SH-SY5Y (cell line): Measurements from ENCODE around the gene BEST2.

Experiments used
- GATA2 ChIP-seq: IDR thresholded peaks from 2 replicates; pipeline ENCODE4 v1.6.1; 2011; ENCODE audit warnings: mild to moderate bottlenecking, low read depth, low read length
- GATA3 ChIP-seq: IDR thresholded peaks from 2 replicates; pipeline ENCODE4 v1.6.1; 2011; ENCODE audit warnings: low read depth, mild to moderate bottlenecking, low read length, moderate library complexity

BEST2 gene

DNA sequence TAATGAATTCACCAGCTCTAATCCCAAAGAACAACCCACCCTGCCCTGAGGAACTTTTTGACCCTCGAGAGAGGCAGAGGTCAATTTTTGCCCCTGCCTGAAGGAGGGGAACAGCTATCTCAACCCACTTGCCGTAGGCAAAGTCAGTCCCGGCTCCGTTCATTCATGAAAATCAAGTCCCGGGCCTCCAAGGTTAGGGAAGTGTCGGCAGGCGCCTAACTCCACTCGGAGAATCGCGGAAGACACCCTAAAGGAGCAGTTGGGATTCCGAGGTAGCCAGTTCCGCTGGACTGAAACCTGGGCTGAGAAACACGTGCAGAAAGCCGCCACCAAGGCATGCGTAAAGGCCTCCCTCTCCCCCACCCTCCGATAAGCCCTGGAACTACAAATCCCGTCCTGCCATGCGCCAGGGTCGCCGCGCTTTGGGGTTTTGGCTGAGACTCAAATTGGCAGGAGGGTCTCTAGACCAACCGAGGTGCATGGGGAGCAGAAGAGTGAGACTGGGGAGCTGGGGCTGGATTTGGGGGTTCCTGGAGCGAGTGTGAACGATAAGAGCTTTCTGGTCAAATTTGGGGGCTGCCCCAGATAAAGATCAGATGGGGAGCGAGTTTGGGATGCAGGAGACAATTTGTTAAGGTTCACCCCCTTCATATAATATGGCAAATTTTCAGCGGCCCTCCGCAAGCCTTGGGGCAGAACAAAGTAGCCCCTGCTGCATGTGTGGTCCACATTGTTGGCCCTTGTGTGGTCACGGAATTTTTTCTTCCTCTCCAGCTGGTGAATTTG lies 27.8 kb upstream of the BEST2 start, which contains the start of gene TNPO2:
TSS of gene TNPO2 (minus strand) at position 292 of the 786 bp plus-strand sequence. CDS start 2,955 bp downstream, outside the sequence.
- TF ChIP-seq GATA3, result no peak; the same call in 1 of the 2 replicates
- peak; percentile 89 for TF ChIP-seq GATA2

DNA sequence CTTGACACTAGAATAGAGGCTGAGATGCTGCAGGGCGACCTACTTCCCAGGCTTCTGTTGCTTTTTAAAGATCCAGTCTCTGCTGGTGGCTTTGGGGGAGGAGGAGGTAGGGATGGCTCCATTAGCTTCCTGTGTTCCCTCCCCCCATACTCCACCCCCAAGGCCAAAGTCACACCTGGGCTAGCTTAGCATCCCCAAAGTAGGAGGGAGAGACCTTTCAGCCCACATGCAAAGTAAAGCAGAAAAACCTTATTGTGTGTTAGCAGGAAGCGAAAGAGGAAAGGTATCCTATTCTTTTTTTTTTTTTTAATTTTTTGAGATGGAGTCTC lies 24.6 kb upstream of the BEST2 start:
- TF ChIP-seq GATA2 (no peak), GATA3 (no peak)

DNA sequence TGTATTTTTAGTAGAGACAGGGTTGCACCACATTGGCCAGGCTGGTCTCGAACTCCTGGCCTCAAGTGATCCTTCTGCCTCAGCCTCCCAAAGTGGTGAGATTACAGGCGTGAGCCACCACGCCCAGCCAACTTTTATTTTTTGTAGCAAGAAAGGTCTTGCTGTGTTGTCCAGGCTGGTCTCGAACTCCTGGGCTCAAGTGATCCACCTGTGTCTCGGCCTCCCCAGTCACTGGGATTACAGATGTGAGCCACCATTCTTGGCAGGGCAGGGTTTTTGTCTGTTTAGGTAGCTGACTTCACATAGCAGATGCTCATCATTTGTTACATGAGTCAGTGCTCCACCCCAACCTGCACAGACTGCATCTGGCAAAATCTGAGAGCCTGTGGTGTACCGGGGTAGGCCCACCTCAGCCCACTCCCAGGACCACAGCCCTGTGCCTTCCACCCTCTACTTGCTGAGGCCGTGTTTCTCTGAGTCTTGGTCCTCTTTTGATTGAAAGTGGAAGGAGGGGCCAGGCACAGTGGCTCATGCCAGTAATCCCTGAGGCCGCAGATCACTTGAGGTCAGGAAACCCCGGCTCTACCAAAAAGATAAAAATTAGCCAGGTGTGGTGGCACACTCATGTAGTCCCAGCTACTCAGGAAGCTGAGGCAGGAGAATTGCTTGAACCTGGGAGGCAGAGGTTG lies 23.7 kb upstream of the BEST2 start:
- no peak for TF ChIP-seq GATA2
- TF ChIP-seq GATA3, result no peak

DNA sequence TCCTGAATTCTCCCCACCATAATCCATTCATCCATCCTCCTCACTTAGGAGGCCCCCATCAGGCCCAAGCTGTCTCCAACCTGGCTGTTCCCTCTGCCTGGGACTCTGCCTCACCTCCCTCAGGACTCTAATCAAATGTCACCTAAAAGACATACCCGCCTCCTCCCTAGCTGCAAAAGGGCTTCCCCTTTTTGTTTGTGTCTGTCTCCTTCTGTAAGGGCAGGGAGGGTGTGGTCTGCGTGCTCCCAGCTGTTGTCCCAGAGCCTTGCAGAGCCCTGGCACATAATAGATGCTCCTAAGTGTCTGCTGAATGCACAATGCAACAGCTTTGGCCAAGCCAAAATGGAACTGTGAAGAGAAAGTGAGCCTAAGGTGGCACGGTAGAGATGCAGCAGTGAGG lies 21.5 kb upstream of the BEST2 start:
- TF ChIP-seq GATA2 (no peak), GATA3 (no peak)

DNA sequence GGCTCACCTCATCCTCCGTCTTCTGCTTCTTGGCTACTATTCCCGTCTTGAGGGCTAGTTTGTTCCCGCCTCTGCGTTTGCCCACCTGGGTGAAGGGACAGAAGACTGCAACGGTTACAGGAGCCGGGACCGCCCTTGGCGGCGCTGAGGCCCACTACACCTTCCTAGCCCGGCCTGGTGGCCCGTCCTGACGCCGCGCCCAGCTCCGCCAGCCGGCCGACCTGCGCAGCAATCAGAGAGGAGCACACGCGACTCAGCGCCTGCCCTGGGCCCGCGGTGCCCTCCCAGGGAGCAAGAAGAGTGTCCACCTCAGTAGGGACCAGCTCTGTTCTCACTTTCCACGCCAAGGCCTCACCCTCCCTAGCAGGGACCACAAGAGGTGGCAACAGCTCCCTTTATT lies 20.3 kb upstream of the BEST2 start:
- TF ChIP-seq GATA2 (no peak), GATA3 (no peak)

DNA sequence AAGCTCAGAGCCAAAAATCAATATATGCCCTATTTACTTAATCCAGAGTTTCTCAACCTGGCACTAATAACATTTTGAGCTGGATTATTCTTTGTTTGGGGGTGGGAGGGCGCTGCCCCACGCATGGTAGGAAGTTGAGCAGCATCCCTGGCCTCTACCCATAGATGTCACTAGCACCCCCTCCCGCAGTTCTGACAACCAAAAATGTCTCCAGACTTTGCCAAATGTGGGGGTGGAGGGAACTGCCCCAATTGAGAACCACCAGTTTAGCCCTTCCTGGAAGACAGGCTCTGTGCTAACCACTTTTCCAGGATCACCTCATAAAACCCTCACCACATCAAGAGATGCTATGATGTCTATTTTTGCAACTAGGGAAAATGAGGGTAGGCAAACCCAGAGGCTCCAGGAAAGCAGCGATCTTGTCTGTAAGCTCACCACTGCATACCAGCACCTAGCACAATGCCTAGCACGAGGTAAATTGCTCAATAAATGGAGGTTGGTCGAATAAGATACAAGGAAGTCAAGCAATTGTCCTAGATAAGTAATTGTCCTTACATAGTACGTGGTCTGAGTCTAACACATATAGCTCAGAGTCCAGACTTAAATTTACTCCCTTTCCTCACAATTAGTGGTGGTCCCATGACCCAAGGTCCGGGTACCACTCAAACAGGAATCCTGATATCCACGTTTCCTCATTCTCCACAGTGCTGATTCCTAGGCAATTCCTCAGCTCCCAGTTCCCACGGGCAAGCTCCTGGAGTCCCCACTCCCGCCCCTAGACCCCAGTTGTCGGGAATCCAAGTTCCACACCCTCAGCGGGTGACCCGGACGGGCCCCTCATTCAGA lies 18.0 kb upstream of the BEST2 start:
- TF ChIP-seq GATA2 (no peak), GATA3 (no peak)

DNA sequence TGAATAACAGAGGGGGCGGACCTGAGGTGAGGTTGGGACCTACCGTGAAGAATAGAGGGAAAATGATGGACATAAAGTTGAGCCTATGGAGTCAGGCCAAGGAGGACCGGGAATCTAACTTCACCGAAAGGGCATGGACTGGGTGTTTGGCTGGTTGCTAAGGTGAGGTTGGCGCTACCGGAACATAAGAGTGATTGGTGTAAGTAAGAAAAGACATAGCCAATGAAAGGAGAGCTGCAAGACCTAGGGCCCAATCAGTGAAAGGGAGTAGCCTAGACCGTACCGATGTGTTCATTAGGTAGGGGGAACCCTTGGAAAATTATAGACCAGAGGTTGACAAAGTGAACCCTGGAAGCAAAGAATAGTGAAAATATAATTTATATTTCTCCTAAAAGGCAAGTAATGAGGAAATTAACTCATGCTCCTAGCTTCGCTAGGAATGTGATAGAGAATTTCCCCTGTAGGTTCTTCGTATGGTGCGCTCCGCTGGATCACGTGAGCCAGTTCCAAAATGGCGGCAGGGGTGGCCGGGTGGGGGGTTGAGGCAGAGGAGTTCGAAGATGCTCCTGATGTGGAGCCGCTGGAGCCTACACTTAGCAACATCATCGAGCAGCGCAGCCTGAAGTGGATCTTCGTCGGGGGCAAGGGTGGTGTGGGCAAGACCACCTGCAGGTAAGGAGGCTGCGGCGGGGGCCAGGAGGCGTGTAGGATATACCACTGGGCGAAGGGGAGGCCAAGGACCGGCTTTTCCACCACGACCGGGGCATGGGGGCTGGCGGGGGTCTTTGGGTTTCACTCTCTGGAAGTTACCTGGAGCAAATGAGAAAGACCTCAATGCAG lies 14.4 kb upstream of the BEST2 start, which contains the start of gene GET3:
TSS of gene GET3 (plus strand) at position 503 of the 840 bp plus-strand sequence. CDS start at position 512, 9 bp downstream.
- TF ChIP-seq GATA3 (no peak), GATA2 (no peak)

DNA sequence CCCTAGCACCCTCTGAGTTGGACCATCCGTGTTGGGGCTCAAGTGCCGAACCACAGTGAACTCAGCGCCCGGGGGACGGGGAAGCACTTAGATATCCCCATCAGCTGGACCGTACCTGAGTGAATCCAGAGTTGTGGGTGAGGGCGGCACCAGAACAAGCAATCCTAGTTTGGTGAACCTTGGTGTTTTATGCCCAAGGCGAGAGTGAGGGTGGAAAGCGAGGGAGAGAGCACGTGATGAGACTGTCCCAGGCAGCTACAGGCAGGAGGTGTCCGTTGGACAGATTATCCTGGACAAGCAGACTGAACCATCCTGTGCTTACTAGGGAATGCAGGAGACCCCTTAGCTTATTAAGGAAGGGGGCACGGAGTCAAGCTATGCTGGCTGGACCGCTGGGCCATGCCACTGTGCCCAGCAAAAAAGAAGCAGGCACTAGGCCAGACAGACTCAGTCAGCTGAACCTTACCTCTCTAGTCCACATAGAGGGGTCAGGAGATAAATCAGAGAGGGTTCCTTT lies 13.7 kb upstream of the BEST2 start:
- TF ChIP-seq GATA3 (no peak), GATA2 (no peak)

DNA sequence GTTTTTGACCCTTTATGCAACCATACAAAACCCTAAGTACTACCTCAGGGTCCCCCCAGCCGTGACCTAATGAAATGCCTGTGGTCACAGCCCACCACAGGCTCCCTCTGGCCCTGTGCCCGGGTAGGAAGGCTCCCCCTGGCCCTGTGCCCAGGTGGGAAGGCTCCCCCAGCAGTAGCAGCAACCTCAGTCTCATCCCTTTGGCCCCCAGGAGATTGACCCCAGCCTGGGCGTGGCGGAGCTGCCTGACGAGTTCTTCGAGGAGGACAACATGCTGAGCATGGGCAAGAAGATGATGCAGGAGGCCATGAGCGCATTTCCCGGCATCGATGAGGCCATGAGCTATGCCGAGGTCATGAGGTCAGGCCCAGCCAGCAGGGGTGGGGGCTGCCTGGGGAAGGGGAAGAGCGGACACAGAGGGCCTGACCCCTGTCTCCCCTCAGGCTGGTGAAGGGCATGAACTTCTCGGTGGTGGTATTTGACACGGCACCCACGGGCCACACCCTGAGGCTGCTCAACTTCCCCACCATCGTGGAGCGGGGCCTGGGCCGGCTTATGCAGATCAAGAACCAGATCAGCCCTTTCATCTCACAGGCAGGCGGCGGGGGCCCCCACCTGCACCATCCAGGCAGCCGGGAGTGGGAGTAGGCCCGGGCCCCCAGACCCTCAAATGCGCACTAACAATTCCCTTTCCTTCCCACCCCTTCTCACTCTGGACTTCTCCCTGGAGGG lies 6.3 kb upstream of the BEST2 start:
- TF ChIP-seq GATA2 (no peak), GATA3 (no peak)

DNA sequence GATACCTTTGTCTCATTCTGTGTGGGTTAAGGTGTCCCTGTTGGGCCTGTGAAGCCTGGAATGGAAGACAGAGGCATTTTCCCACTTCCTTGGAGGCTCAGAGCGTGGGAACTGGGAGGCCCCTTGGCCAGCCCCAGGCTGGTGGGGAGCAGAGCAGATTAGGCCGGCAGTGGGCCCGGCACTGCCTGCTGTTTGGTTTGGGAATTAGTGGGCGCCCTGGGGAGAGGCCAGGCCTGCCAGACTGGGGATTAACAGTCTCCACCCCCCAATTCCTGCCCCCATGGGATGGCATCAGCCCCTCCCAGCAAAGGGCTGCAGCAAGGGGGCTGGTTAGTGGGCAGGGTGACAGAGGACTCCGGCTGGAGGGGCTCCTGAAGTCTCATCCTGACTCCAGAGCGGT lies 3.1 kb upstream of the BEST2 start:
- TF ChIP-seq GATA2, result no peak
- no peak for TF ChIP-seq GATA3

DNA sequence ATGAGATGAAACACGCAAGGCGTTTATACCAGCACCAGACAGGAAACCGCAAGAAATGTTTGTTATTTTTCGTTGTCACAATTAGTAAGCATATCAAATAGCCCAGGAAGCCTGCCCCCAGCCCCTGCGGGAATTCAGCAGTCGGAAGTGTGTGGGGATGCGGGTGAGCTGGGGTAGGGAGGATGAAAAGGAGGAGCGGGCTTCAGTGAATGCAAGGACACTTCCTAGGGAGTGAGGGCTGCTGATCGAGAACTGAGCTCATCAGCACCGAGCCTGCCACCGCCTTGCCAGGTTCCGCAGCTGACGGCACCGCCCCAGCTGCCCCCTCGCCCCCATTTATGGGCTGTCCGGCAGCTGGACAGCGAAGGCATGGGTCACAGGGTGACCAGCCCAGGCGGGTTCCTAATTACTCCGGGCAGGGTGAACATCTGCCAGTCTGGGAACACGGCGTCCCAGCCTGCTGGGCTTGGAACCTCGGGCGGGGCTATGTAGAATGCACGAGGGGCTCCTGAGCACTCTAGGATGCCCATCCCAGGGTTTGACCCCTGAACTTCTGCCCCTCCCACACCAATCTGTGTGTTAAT lies 1.6 kb upstream of the BEST2 start:
- TF ChIP-seq GATA2 (no peak), GATA3 (no peak)

DNA sequence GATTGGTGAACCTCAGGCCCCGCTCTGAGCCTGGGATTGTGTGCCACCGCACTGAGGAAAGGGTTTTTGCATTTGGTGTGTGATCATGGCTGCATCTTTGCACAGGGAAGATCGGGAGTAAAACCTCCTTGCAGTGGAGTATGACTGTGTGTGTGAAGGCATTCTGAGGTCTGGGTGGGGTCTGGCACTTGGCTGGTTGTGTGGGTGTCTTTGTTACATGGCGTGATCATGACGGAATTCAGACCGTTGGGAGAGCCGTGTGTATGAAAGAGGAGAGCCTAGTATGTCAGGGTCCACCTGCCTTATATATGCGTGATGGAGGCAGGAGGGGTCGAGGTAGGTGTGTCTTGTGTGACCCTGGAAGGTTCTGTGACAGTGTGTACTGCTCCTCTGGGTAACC lies 740 bp upstream of the BEST2 start:
- no peak for TF ChIP-seq GATA2
- no peak for TF ChIP-seq GATA3
